PC-9 (cell line): ENCODE measurements around the gene UBL4A. TPM values are rescaled to one million over a fixed set of nuclear protein-coding genes. Genes with fewer than 3 reads are reported as not detected.

Source experiments
- BruUV-seq: library from RNA; stranded (reverse); fragments of 400-500 nt; replicated peaks from 2 replicates; lab custom pipeline; 2021; lab: Mats Ljungman, UMichigan
- CTCF ChIA-PET: fragments of 300-600 bp; sonication (Branson Sonifier 250); formaldehyde crosslinking; loops from one replicate; lab custom pipeline; 2022; ENCODE audit warnings: antibody characterized with exemption; lab: Charles Lee
- POLR2A ChIA-PET: fragments of 300-600 bp; sonication (Branson Sonifier 250); formaldehyde crosslinking; loops from one replicate; lab custom pipeline; 2022; ENCODE audit warnings: antibody characterized with exemption; ENCODE audit not compliant: unreplicated experiment; lab: Charles Lee
- DNase-seq, 2 experiments: peaks; one replicate each; pipeline versions ENCODE4 v3.0.0 to v3.0.0-alpha.2; 2015 to 2022; ENCODE audit warnings: mixed read lengths in 1 of 2
- H2AFZ ChIP-seq: fragments of 200-600 bp; sonication (generic); 2 replicates; pipeline ENCODE4 v1.8.1; 2017; ENCODE audit warnings: antibody characterized with exemption
- H3F3A ChIP-seq: fragments of 200-600 bp; sonication (generic); 2 replicates; pipeline ENCODE4 v1.8.1; 2017; ENCODE audit warnings: antibody characterized with exemption, mild to moderate bottlenecking, low read depth; ENCODE audit not compliant: insufficient read depth
- H3K27ac ChIP-seq: fragments of 200-600 bp; sonication (generic); 2 replicates; pipeline ENCODE4 v1.6.1; 2016; ENCODE audit warnings: mixed run types
- H3K27me3 ChIP-seq: fragments of 200-600 bp; sonication (generic); 2 replicates; pipeline ENCODE4 v1.6.1; 2016; ENCODE audit warnings: low read depth, mixed run types; ENCODE audit not compliant: insufficient read depth
- H3K36me3 ChIP-seq: fragments of 200-600 bp; sonication (generic); 2 replicates; pipeline ENCODE4 v1.6.1; 2016; ENCODE audit warnings: low read depth, mixed run types
- H3K4me1 ChIP-seq: fragments of 200-600 bp; sonication (generic); replicated peaks from 2 replicates; pipeline ENCODE4 v1.6.1; 2016; ENCODE audit warnings: mixed run types; ENCODE audit not compliant: insufficient read depth
- H3K4me2 ChIP-seq: fragments of 200-600 bp; sonication (generic); 2 replicates; pipeline ENCODE4 v1.6.1; 2017; ENCODE audit warnings: mixed run types
- H3K4me3 ChIP-seq: fragments of 200-600 bp; sonication (generic); 2 replicates; pipeline ENCODE4 v1.6.1; 2016; ENCODE audit warnings: mixed run types
- H3K79me2 ChIP-seq: fragments of 200-600 bp; sonication (generic); 2 replicates; pipeline ENCODE4 v1.6.1; 2017; ENCODE audit warnings: low read depth, mixed run types
- H3K9me2 ChIP-seq: fragments of 200-600 bp; sonication (generic); 2 replicates; pipeline ENCODE4 v1.8.1; 2017; ENCODE audit warnings: mild to moderate bottlenecking; ENCODE audit not compliant: insufficient read depth
- H3K9me3 ChIP-seq: fragments of 200-600 bp; sonication (generic); 2 replicates; pipeline ENCODE4 v1.8.1; 2016; ENCODE audit warnings: low read depth; ENCODE audit not compliant: insufficient read depth
- H4K20me1 ChIP-seq: fragments of 200-600 bp; sonication (generic); 2 replicates; pipeline ENCODE4 v1.8.1; 2017; ENCODE audit not compliant: insufficient read depth
- EZH2 ChIP-seq: fragments of 200-600 bp; sonication (generic); IDR thresholded peaks from 2 replicates; pipeline ENCODE4 v1.8.0; 2017; ENCODE audit warnings: antibody characterized with exemption, low read depth
- intact Hi-C: fragments of 100-400 bp; cut with micrococcal nuclease; formaldehyde crosslinking; loops from one replicate; pipeline ENCODE4 v1.10.0; 2022; ENCODE audit not compliant: unreplicated experiment
- total RNA-seq: library from RNA; stranded (reverse); gene quantifications from 2 replicates; pipeline ENCODE4 v1.2.3, GENCODE V29; 2021
- TF ChIP-seq, protein P1 (sequence below): fragments of 200-600 bp; sonication (generic); conservative IDR thresholded peaks from 2 replicates; pipeline ENCODE4 v1.6.1; 2017; ENCODE audit warnings: mixed run types, antibody characterized with exemption, mild to moderate bottlenecking, moderate library complexity

Gene UBL4A
- total RNA-seq, 1 experiment from 2014 or later: 80.7 TPM

DNA sequence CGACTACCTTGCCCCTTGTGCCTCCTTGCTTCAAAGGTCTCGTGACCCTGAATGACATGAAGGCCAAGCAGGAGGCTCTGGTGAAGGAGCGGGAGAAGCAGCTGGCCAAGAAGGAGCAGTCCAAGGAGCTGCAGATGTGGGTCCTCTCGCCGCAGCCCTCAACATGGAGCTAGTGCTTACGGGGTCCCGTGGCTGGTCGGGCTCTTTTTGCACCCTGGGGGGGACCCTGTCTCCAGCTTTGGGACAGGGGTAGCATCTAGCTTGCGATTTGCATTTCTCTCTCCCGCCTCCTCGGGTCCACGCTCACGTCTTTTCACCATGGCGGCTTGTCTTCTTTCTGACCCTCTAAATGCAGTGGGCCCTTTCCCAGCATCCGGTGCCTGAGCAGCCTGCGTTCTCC is 40.6 kb downstream of the UBL4A start:
- H3K4me3 ChIP-seq: no peak overlapping the region
- H3K9me2 ChIP-seq: no peaks in the 10 kb centered on the region
- H2AFZ ChIP-seq: no peak overlapping the region
- H3K9me3 ChIP-seq: no peaks in the 10 kb centered on the region
- peaks cover 10% of the 10 kb centered on the region for H3K79me2 ChIP-seq
- POLR2A ChIA-PET: no interaction called here
- BruUV-seq: TSS peak; percentile 5
- no peaks in the 10 kb centered on the region for H3K36me3 ChIP-seq
- no peak for TF ChIP-seq EZH2
- TF ChIP-seq, protein P1, sequence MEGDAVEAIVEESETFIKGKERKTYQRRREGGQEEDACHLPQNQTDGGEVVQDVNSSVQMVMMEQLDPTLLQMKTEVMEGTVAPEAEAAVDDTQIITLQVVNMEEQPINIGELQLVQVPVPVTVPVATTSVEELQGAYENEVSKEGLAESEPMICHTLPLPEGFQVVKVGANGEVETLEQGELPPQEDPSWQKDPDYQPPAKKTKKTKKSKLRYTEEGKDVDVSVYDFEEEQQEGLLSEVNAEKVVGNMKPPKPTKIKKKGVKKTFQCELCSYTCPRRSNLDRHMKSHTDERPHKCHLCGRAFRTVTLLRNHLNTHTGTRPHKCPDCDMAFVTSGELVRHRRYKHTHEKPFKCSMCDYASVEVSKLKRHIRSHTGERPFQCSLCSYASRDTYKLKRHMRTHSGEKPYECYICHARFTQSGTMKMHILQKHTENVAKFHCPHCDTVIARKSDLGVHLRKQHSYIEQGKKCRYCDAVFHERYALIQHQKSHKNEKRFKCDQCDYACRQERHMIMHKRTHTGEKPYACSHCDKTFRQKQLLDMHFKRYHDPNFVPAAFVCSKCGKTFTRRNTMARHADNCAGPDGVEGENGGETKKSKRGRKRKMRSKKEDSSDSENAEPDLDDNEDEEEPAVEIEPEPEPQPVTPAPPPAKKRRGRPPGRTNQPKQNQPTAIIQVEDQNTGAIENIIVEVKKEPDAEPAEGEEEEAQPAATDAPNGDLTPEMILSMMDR: no peak
- no peaks in the 10 kb centered on the region for H3K4me1 ChIP-seq
- H3K4me2 ChIP-seq: no peak overlapping the region
- H3K27ac ChIP-seq: no peak overlapping the region
- DNase-seq: no peak
- H3F3A ChIP-seq: peaks cover 13% of the 10 kb centered on the region; the same call in 1 of the 2 replicates
- H4K20me1 ChIP-seq: no peaks in the 10 kb centered on the region
- CTCF ChIA-PET: no interaction called here
- H3K27me3 ChIP-seq: no peaks in the 10 kb centered on the region
- intact Hi-C loops: no loop called here

DNA sequence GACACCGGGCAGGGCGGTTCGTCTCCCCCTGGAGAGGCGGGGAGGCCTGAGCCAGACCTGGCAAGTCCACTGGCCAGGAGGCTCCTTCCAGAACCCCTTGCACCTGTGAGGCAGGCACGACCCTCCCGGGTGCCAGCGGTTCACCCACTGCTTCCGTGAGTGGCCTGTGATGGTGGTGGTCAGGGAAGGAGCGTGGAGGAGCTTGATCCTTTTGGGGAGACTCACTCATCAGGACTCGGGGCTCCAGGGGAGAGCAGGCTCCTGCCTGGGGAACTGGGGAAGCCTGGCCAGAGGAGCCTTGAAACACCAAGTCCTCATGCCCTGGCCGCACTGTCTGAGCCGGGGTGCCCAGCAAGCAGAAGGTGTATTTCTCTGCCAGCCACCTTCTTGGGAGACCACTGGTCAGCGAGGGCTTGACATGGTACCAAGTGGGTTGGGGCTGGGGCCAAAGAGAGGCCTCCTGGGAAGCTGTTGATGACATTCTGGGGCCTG is 41.6 kb downstream of the UBL4A start:
- H2AFZ ChIP-seq: peak overlapping the region; percentile 79
- peak overlapping the region; percentile 82 for H3K4me2 ChIP-seq
- H3F3A ChIP-seq: peaks cover 13% of the 10 kb centered on the region; the same call in 1 of the 2 replicates
- DNase-seq: no peak
- no peaks in the 10 kb centered on the region for H3K9me3 ChIP-seq
- peaks cover 10% of the 10 kb centered on the region for H3K79me2 ChIP-seq
- no peaks in the 10 kb centered on the region for H4K20me1 ChIP-seq
- no peaks in the 10 kb centered on the region for H3K9me2 ChIP-seq
- intact Hi-C loops: loop anchor here (5.0 kb wide), 1 partner anchor 48 kb away; the partner anchor contains the start of gene RPL10
- TF ChIP-seq EZH2: no peak
- TF ChIP-seq, protein P1: no peak
- POLR2A ChIA-PET: interaction anchor here (0.6 kb wide), 2 partner anchors 96 to 558 kb away, joined by 3 to 4 read pairs; no protein-coding TSS in a partner anchor
- CTCF ChIA-PET: no interaction called here
- no peaks in the 10 kb centered on the region for H3K36me3 ChIP-seq
- no TSS peak for BruUV-seq
- no peaks in the 10 kb centered on the region for H3K4me1 ChIP-seq
- no peaks in the 10 kb centered on the region for H3K27me3 ChIP-seq
- no peak overlapping the region for H3K27ac ChIP-seq
- peak overlapping the region; percentile 72 for H3K4me3 ChIP-seq

DNA sequence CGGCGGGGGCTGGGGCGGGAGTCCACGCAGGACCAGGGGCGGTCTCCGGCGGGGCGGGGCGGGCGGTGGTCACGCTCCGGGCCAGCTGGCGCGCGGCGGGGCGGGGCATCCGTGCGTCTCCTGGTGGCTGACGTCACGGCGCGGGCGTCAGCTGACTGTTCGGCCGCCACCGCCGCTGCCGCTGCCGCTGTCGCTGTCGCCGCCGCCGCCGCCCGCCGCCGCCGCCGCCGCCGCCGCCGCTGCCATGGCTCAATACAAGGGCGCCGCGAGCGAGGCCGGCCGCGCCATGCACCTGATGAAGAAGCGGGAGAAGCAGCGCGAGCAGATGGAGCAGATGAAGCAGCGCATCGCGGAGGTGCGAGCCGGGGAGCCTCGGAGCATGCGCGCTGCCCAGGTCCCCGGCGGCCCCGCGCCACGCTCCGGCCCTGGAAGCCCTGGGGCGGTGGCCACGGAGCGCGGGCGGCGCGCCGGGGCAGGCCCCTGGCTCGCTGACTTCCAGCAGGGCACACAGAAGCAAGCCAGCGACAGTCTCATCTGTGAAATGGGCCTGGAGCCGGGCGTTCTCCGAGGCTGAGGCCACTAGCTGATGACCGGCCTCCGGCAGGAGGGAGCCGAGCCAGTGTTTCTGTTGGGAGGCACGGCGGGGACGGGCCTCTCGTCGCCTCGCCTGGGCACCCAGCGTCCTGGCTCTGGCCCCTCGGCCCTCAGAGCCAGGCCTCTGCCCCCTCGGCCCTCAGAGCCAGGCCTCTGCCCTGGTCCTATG is 42.2 kb downstream of the UBL4A start, which contains the start of gene FAM50A:
Gene FAM50A, plus strand, starts transcription at position 150 of the 763 bp plus-strand sequence. Its CDS starts 95 bp downstream, at position 245.
- Histone ChIP-seq H4K20me1 (no peaks in the 10 kb centered on the region), H3K4me1 (no peaks in the 10 kb centered on the region), H3K27me3 (no peaks in the 10 kb centered on the region), H3F3A (peaks cover 13% of the 10 kb centered on the region; the same call in 1 of the 2 replicates), H3K27ac (no peak within 1 kb of the TSS), H3K36me3 (no peaks in the 10 kb centered on the region), H3K4me2 (peak within 1 kb of the TSS; percentile 82), H3K4me3 (peak within 1 kb of the TSS; percentile 72), H3K9me2 (no peaks in the 10 kb centered on the region), H3K9me3 (no peaks in the 10 kb centered on the region), H3K79me2 (peaks cover 10% of the 10 kb centered on the region), H2AFZ (peak within 1 kb of the TSS; percentile 79)
- TF ChIP-seq, protein P1: no peak
- TF ChIP-seq EZH2: no peak
- intact Hi-C loops: loop anchor here (5.0 kb wide), 1 partner anchor 47 kb away; the partner anchor contains the start of gene RPL10
- CTCF ChIA-PET: no interaction called here
- DNase-seq: peak in 1 of 2 experiments; percentile 77
- POLR2A ChIA-PET: interaction anchor here (0.6 kb wide), 1 partner anchor 97 kb away, joined by 4 read pairs; no protein-coding TSS in a partner anchor
- no TSS peak for BruUV-seq
